AG09309 (cell line): ENCODE results near the gene PIP5KL1.

Experiments used
- DNase-seq: peaks from one replicate; pipeline ENCODE4 v3.0.0-alpha.2; 2010; ENCODE audit warnings: low read depth
- H3K4me3 ChIP-seq: 2 replicates; pipeline ENCODE4 v1.5.1; 2011; ENCODE audit warnings: mild to moderate bottlenecking, low read depth, low read length, moderate library complexity; ENCODE audit not compliant: control insufficient read depth
- CTCF ChIP-seq: IDR thresholded peaks from 2 replicates; pipeline ENCODE4 v1.5.1; 2011; ENCODE audit warnings: mild to moderate bottlenecking, low read depth, low read length, inconsistent platforms; ENCODE audit not compliant: insufficient read depth, control insufficient read depth; ENCODE audit errors: missing control alignments

The PIP5KL1 gene

GRCh38 chr9:127949827-127950512 lies 19.4 kb upstream of the PIP5KL1 start:
- no peak overlapping the region for H3K4me3 ChIP-seq
- no peak for DNase-seq
- no peak for TF ChIP-seq CTCF

GRCh38 chr9:127947841-127948710 lies 17.5 kb upstream of the PIP5KL1 start:
- H3K4me3 ChIP-seq, result no peak overlapping the region
- TF ChIP-seq CTCF, result no peak
- DNase-seq, result no peak

- TF ChIP-seq CTCF, result no peak
- no peak overlapping the region for H3K4me3 ChIP-seq
- DNase-seq, result no peak
Observed at GRCh38 chr9:127946728-127947127, 16.2 kb upstream of the PIP5KL1 start.

- H3K4me3 ChIP-seq, result no peak overlapping the region
- TF ChIP-seq CTCF, result no peak
- DNase-seq, result no peak
Observed at GRCh38 chr9:127945942-127946341, 15.4 kb upstream of the PIP5KL1 start.

- no peak for DNase-seq
- H3K4me3 ChIP-seq, result no peak overlapping the region
- TF ChIP-seq CTCF, result no peak
Observed at GRCh38 chr9:127945338-127945737, 14.8 kb upstream of the PIP5KL1 start.

- H3K4me3 ChIP-seq, result no peak overlapping the region
- TF ChIP-seq CTCF, result no peak
- no peak for DNase-seq
Observed at GRCh38 chr9:127944586-127945218, 14.1 kb upstream of the PIP5KL1 start.
